Measurements from ENCODE around the gene SLC28A1. TPM values are rescaled to one million over a fixed set of nuclear protein-coding genes. Genes with fewer than 3 reads are reported as not detected.

SLC28A1 gene
- polyA plus RNA-seq, 3 donors from 2014 or later = not detected

DNA sequence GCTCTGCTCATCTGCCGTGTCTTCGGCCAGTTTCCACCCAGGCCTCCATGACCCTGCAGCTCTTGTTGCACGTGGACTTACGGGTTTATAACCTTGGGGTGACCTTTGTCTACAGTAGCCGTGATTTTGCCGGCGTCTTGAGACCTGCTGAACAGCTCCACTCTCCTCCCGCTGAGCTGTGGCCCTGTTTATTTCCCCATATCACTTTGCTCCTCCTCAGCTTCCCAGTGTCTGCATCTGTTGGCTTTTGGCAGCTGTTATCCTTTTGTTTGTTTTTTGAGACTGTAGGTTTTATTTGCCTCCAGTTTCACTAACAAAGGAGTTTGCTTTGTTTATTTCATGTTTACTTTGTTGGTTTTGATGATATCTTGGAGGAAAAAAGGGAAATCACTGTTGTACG is 29.3 kb upstream of the SLC28A1 start:
- no peak for DNase-seq
- Mint-ChIP-seq H3K27ac (no peak overlapping the region), H3K9me3 (no peaks in the 10 kb centered on the region), H3K27me3 (ENCODE audit: low read depth in 3 of 3) (peaks cover 0 to 2% (median 0%) of the 10 kb centered on the region in 3 donors), H3K4me1 (no peaks in the 10 kb centered on the region), H3K36me3 (peaks cover 0 to 7% (median 0%) of the 10 kb centered on the region in 3 donors), H3K4me3 (no peak overlapping the region)

DNA sequence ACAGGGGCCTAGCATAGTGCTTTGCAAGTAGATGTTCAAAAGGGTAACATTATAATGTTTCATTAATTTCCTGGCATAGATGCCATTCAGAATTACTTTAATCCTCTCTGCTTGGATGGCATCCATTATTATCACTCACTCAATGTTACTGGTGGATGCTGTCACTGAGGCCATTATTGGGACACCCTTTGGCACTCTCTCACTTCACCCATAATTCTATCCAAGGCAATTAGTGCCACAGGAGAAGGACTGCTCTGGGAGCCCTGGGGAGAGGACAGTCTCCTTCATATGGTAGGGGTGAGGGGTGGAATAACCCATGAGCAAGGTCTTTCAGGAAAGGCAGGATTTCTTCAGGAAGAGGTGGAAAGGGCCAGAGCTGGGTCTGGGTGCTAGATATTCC is 28.7 kb upstream of the SLC28A1 start:
- no peak overlapping the region for H3K27ac Mint-ChIP-seq
- DNase-seq = no peak
- H3K9me3 Mint-ChIP-seq = no peaks in the 10 kb centered on the region
- peaks cover 0 to 2% (median 0%) of the 10 kb centered on the region in 3 donors for H3K27me3 Mint-ChIP-seq (ENCODE audit: low read depth in 3 of 3)
- peaks cover 0 to 7% (median 0%) of the 10 kb centered on the region in 3 donors for H3K36me3 Mint-ChIP-seq
- H3K4me3 Mint-ChIP-seq = no peak overlapping the region
- no peaks in the 10 kb centered on the region for H3K4me1 Mint-ChIP-seq

DNA sequence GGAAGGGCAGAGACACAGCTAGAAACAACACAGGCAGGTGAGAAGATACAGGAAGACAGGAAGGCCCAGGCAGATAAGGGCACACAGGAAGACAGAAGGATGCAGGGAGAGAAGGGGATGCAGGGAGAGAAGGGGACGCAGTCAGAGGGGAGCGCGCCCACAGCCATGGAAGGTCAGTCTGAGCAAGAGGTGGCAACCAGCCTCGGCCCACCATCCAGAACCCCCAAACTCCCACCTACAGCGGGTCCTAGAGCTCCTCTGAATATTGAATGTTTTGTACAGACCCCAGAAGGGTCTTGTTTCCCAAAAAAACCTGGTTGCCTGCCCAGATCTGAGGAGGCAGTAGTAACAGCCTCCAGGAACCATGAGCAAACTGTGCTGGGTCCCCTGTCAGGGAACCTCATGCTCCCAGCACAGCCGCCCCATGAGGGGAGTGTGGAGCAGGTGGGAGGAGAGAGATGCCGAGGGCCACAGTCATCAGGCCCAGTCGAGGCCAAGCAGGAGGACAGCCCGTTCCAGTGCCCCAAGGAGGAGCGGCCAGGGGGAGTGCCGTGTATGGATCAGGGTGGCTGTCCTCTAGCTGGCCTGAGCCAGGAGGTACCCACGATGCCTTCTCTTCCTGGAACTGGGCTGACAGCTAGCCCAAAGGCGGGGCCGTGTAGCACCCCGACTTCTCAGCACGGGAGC is 27.6 kb upstream of the SLC28A1 start:
- Mint-ChIP-seq H3K4me3 (no peak overlapping the region), H3K27ac (no peak overlapping the region), H3K36me3 (peaks cover 0 to 7% (median 0%) of the 10 kb centered on the region in 3 donors), H3K9me3 (no peaks in the 10 kb centered on the region), H3K4me1 (no peaks in the 10 kb centered on the region), H3K27me3 (ENCODE audit: low read depth in 3 of 3) (peaks cover 0 to 2% (median 0%) of the 10 kb centered on the region in 3 donors)
- DNase-seq = no peak

DNA sequence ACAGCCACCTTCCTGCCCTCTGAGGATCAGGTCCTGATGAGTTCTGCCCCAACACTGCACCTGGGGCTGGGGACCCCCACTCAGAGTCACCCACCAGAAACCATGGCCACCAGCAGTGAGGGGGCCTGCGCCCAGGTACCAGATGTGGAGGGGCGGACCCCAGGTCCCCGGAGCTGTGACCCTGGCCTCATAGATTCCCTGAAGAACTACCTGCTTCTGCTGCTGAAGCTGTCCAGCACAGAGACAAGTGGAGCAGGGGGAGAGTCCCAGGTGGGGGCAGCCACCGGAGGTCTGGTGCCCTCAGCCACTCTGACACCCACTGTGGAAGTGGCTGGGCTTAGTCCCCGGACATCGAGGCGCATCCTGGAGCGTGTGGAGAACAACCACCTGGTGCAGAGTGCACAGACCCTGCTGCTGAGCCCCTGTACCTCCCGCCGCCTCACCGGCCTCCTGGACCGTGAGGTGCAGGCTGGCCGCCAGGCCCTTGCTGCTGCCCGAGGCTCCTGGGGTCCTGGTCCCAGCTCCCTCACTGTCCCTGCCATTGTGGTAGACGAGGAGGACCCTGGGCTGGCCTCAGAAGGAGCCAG is 27.0 kb upstream of the SLC28A1 start:
- Mint-ChIP-seq H3K27me3 (ENCODE audit: low read depth in 3 of 3) (peaks cover 0 to 2% (median 0%) of the 10 kb centered on the region in 3 donors), H3K9me3 (no peaks in the 10 kb centered on the region), H3K4me1 (no peaks in the 10 kb centered on the region), H3K4me3 (no peak overlapping the region), H3K27ac (no peak overlapping the region), H3K36me3 (peaks cover 0 to 7% (median 0%) of the 10 kb centered on the region in 3 donors)
- DNase-seq = no peak

DNA sequence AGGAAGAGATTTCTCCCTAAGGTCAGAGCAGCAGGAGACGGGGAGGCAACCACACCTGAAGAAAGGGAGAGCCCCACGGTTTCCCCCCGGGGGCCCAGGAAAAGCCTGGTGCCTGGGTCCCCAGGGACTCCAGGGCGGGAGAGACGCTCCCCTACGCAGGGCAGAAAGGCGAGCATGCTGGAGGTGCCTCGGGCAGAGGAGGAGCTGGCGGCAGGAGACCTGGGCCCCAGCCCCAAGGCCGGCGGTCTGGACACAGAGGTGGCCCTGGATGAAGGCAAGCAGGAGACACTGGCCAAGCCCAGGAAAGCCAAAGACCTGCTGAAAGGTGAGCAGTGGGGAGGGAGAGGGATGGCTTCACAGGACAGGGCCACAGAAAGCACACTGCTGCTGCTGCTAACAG is 26.2 kb upstream of the SLC28A1 start:
- no peak for DNase-seq
- Mint-ChIP-seq H3K27me3 (ENCODE audit: low read depth in 3 of 3) (peaks cover 0 to 2% (median 0%) of the 10 kb centered on the region in 3 donors), H3K4me1 (no peaks in the 10 kb centered on the region), H3K9me3 (no peaks in the 10 kb centered on the region), H3K36me3 (peaks cover 0 to 7% (median 0%) of the 10 kb centered on the region in 3 donors), H3K4me3 (no peak overlapping the region), H3K27ac (no peak overlapping the region)

DNA sequence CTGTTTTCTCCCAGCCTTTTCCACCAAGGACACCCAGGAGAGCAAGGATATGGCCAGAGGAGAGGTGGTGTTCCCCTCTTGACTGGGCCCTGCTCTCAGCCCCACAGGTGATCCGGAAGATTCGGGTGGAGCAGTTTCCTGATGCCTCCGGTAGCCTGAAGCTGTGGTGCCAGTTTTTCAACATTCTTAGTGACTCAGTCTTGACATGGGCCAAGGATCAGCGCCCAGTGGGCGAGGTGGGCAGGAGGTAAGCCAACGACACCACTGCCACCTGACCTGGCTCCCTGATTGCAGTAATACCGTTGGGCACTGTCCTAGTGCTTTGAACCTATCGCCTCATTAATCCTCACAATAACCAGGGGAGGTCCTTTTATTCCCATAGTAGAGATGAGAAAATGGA is 25.3 kb upstream of the SLC28A1 start:
- Mint-ChIP-seq H3K36me3 (peaks cover 0 to 7% (median 0%) of the 10 kb centered on the region in 3 donors), H3K9me3 (no peaks in the 10 kb centered on the region), H3K27me3 (ENCODE audit: low read depth in 3 of 3) (peaks cover 0 to 2% (median 0%) of the 10 kb centered on the region in 3 donors), H3K27ac (no peak overlapping the region), H3K4me1 (no peaks in the 10 kb centered on the region), H3K4me3 (no peak overlapping the region)
- no peak for DNase-seq

DNA sequence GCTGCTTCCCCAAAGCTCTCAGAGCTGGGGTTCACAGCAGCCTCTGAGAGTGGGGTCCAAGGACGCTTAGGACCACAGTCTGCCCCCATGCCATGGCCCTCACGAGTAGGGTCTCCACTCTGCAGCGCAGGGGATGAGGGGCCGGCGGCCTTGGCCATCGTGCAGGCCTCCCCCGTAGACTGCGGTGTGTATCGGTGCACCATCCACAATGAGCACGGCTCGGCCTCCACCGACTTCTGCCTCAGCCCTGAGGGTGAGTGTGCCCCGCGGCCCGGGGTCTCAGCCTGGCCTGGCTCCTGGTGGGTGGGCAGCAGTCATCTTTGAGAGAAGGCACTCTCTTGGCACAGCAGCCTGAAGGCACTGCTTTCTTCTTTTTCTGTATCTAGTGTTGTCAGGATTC is 24.8 kb upstream of the SLC28A1 start:
- H3K27me3 Mint-ChIP-seq (ENCODE audit: low read depth in 3 of 3) = peaks cover 0 to 2% (median 0%) of the 10 kb centered on the region in 3 donors
- no peak for DNase-seq
- H3K9me3 Mint-ChIP-seq = no peaks in the 10 kb centered on the region
- peaks cover 0 to 7% (median 0%) of the 10 kb centered on the region in 3 donors for H3K36me3 Mint-ChIP-seq
- no peaks in the 10 kb centered on the region for H3K4me1 Mint-ChIP-seq
- H3K4me3 Mint-ChIP-seq = no peak overlapping the region
- H3K27ac Mint-ChIP-seq = no peak overlapping the region

DNA sequence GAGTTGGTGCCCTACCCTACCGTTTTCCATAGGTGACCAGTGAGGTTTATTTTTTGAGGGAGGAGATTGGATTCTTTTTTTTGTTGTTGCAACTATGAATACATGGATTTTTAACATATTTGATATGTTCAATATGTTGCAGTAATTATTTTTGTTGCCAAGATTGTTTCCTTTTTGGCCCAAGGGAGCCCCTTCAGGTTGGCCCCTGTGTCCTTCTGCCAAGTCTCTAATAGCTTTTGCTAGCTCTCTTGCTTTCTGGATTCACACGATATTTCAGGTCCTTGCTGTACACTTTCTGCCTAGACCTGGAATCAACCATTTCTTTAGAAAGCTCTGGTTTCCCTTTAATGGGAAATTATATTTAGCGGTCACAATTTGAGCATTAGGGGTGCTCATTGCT is 22.7 kb upstream of the SLC28A1 start:
- H3K4me1 Mint-ChIP-seq = no peaks in the 10 kb centered on the region

DNA sequence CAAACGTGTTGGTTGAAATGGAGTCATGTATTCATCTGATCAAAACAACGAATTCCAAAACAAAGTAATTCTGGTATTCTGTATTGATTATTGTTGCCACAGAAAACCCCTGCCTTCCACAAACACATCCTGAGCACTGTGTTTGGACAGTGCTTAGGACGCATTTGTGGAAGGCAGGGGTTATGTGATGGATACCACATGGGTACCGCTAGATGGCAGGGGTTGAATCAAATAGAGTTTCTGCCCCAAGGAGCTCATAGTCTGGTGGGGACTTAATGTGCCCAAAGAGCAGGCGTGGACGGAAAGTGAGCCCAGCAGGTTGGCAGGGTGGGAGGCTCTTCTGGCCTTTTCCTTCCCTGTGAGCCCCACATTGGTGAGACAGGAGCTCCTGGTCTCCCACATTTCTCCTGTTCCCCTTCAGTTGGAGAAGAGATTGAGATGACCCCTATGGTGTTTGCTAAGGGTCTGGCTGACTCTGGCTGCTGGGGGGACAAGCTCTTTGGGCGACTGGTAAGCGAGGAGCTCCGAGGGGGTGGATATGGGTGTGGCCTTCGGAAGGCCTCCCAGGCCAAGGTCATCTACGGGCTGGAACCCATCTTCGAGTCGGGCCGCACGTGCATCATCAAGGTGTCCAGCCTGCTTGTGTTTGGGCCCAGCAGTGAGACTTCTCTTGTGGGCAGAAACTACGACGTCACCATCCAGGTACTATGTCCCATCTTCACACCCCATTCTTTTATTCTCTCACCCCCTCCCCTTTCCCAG is 22.1 kb upstream of the SLC28A1 start:
- Mint-ChIP-seq H3K9me3 (no peaks in the 10 kb centered on the region), H3K4me1 (no peaks in the 10 kb centered on the region), H3K27ac (no peak overlapping the region), H3K27me3 (ENCODE audit: low read depth in 3 of 3) (no peaks in the 10 kb centered on the region), H3K36me3 (no peaks in the 10 kb centered on the region), H3K4me3 (no peak overlapping the region)
- no peak for DNase-seq

More for the DNA sequence above, 22.7 kb upstream of the SLC28A1 start:
- Mint-ChIP-seq H3K27ac (no peak overlapping the region), H3K9me3 (no peaks in the 10 kb centered on the region), H3K27me3 (ENCODE audit: low read depth in 3 of 3) (no peaks in the 10 kb centered on the region), H3K4me3 (no peak overlapping the region), H3K36me3 (peaks cover 0 to 2% (median 0%) of the 10 kb centered on the region in 3 donors)
- no peak for DNase-seq

DNA sequence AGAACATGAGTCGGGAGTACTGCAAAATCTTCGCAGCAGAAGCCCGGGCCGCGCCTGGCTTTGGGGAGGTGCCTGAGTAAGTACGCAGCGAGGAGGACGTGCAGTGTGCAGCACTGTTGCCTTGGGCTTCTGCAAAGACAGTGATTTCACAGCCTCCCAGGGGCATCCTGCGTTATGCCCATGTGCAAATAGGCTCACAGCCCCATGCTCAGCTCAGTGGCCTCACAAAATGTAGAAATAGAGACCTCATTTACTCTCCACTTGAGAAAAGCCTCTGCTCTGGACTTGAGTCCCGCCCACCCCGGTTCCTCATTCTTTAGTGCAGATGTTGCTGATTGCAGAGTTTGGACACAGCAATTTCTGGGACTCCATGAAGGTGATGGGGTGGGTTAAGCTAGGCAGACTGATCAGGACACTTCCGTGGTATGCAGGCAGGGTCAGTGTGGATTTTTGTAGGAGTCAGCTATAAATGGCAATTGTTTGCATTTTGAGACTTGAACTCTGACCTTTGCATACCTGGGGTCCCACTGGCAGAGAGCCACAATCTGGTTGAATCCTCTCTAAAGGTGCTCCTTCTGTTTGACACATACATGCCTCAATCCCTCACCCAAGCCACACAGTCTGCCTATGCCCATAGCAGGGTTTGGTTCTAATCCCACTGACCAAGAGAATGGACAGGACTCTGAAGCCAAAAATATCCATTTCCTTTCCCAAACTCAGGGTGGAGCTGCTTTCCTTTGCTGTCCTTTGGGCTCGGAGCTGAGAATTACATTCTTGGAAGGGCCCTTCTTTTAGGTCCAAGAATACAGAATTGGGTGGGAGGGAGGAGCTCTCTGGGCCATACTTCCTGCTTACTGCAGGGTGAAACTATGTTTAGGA is 20.7 kb upstream of the SLC28A1 start:
- Mint-ChIP-seq H3K27me3 (ENCODE audit: low read depth in 3 of 3) (no peaks in the 10 kb centered on the region), H3K36me3 (no peaks in the 10 kb centered on the region), H3K4me1 (no peaks in the 10 kb centered on the region), H3K27ac (no peak overlapping the region), H3K9me3 (no peaks in the 10 kb centered on the region), H3K4me3 (no peak overlapping the region)
- no peak for DNase-seq

DNA sequence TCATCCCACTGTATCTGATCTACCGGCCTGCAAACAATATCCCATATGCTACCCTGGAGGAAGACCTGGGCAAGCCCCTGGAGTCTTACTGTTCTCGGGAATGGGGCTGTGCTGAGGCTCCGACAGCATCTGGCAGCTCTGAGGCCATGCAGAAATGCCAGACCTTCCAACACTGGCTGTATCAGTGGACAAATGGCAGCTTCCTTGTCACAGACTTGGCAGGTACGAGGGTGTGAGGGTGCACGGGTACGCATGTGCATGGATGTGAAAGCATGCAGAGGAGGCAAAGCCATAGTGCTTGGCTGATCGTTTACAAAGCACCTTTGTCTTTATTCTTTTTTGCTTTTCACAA is 20.0 kb upstream of the SLC28A1 start:
- Mint-ChIP-seq H3K27ac (no peak overlapping the region), H3K4me3 (no peak overlapping the region), H3K9me3 (no peaks in the 10 kb centered on the region), H3K27me3 (ENCODE audit: low read depth in 3 of 3) (no peaks in the 10 kb centered on the region), H3K36me3 (no peaks in the 10 kb centered on the region), H3K4me1 (no peaks in the 10 kb centered on the region)
- DNase-seq = no peak

DNA sequence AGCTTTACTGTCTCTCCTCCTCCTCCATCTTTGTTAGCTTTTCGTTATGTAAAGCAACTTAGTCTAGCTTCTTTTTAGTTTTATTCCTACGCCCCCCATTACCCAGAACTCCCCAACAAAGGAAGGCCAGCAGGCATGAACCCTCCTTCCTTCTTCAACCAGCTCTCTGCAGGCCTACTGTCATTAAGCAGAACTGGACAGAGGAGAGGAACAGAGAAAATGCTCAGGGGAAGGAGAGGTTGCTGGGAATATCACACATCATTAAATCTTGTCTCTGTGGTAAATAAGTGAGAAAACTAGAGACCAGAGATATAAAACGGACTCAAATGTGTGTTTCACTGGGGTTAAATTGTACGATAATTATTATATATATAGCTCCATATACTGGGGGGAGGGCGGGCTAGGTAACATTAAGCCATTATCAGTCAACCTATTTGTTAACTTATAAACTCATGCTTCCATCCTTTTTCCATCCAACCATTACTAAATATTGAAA is 19.3 kb upstream of the SLC28A1 start:
- Mint-ChIP-seq H3K36me3 (no peaks in the 10 kb centered on the region), H3K4me1 (no peaks in the 10 kb centered on the region), H3K4me3 (no peak overlapping the region), H3K27ac (no peak overlapping the region), H3K9me3 (no peaks in the 10 kb centered on the region), H3K27me3 (ENCODE audit: low read depth in 3 of 3) (no peaks in the 10 kb centered on the region)
- DNase-seq = no peak

DNA sequence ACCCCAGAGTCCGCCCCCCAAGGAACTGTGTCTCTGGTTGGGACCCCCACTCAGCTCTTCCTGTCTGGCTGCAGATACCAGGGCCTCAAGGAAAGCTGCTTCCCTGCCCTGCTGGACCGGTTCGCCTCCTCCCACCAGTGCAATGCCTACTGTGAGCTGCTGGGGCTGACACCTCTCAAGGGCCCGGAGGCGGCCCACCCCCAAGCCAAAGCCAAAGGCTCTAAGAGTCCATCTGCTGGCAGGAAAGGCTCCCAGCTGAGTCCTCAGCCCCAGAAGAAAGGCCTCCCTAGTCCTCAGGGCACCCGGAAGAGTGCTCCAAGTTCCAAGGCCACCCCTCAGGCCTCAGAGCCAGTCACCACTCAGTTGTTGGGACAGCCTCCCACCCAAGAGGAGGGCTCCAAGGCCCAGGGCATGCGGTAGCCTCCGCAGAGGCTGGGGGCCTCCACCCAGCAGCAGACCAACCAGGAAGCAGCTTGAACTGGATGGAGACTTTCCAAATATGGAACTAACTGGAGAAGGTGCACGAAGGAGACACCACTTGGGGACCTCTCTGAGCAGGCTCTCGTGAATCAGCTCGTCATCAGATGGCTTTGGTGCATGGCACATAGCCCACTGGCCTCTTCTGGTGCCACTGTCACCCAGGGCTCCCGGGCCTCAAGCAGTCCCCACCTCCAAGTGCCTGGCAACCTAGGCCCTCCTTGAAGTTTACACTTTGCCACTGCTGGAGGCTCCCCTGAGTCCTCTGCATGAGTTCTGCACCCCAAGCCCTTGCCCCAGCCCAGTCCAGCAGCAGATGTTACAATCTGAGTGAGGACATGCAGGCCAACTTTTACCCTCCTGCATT is 16.2 kb upstream of the SLC28A1 start:
- Mint-ChIP-seq H3K4me3 (no peak overlapping the region), H3K27ac (no peak overlapping the region)
- DNase-seq = no peak

More for the DNA sequence above, 16.2 kb upstream of the SLC28A1 start:
- Mint-ChIP-seq H3K4me1 (no peaks in the 10 kb centered on the region), H3K9me3 (no peaks in the 10 kb centered on the region), H3K27me3 (ENCODE audit: low read depth in 3 of 3) (no peaks in the 10 kb centered on the region), H3K36me3 (no peaks in the 10 kb centered on the region)

Data from immature natural killer cell (primary cell).